IMR-90 (cell line): ENCODE measurements around the gene S100B.

Experiments used
- CEBPB ChIP-seq: IDR thresholded peaks from 2 replicates; pipeline ENCODE4 v1.6.1; 2012; ENCODE audit warnings: low read depth, low read length, improper control_type of control experiment
- POLR2A ChIP-seq: IDR thresholded peaks from 2 replicates; pipeline ENCODE4 v1.6.1; 2012; ENCODE audit warnings: mild to moderate bottlenecking, low read depth, low read length
- TF ChIP-seq, protein P1 (sequence below): fragments of 150-350 bp; IDR thresholded peaks from 2 replicates; pipeline ENCODE4 v1.6.1; 2017; ENCODE audit warnings: mild to moderate bottlenecking, antibody characterized with exemption, low read length, low read depth
- TF ChIP-seq, protein P2 (sequence below): conservative IDR thresholded peaks from 2 replicates; pipeline ENCODE4 v1.5.1; 2012; ENCODE audit warnings: mild to moderate bottlenecking, low read depth, low read length, improper control_type of control experiment

DNA sequence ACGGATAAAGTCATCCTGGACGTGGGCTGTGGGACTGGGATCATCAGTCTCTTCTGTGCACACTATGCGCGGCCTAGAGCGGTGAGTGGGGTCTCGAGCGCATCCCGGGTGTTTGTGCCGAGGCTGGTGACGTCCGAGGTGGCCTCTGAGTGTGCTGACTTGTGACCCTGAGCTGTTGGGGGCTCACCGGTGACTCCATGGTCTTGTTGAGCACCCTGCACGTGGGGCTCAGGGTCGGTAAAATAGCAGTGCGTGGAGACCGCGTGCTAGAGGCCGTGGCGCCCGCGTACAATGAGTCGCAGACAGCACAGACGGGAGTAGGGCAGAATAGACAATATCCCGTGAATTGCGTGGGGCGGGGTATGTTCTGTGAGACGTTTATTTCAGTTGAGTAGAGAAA, 43.7 kb upstream of the S100B start:
- TF ChIP-seq, protein P1, sequence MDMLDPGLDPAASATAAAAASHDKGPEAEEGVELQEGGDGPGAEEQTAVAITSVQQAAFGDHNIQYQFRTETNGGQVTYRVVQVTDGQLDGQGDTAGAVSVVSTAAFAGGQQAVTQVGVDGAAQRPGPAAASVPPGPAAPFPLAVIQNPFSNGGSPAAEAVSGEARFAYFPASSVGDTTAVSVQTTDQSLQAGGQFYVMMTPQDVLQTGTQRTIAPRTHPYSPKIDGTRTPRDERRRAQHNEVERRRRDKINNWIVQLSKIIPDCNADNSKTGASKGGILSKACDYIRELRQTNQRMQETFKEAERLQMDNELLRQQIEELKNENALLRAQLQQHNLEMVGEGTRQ = no peak
- TF ChIP-seq, protein P2, sequence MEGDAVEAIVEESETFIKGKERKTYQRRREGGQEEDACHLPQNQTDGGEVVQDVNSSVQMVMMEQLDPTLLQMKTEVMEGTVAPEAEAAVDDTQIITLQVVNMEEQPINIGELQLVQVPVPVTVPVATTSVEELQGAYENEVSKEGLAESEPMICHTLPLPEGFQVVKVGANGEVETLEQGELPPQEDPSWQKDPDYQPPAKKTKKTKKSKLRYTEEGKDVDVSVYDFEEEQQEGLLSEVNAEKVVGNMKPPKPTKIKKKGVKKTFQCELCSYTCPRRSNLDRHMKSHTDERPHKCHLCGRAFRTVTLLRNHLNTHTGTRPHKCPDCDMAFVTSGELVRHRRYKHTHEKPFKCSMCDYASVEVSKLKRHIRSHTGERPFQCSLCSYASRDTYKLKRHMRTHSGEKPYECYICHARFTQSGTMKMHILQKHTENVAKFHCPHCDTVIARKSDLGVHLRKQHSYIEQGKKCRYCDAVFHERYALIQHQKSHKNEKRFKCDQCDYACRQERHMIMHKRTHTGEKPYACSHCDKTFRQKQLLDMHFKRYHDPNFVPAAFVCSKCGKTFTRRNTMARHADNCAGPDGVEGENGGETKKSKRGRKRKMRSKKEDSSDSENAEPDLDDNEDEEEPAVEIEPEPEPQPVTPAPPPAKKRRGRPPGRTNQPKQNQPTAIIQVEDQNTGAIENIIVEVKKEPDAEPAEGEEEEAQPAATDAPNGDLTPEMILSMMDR = no peak
- TF ChIP-seq POLR2A (no peak), CEBPB (no peak)
